ENCODE results near the gene MAPK1. TPM values are rescaled to one million over a fixed set of nuclear protein-coding genes. Genes with fewer than 3 reads are reported as not detected.

The MAPK1 gene
- total RNA-seq, 2 experiments from 2014 or later: 39.6 to 79.8 TPM

GRCh38 chr22:21709688-21710087 lies 157.8 kb downstream of the MAPK1 start:
- Histone ChIP-seq H3K79me2 (ENCODE audit: insufficient read depth, low read depth, low read length) (no peaks in the 10 kb centered on the region), H3K4me1 (ENCODE audit: insufficient read depth, low read length, poor library complexity, severe bottlenecking) (peaks cover 25% of the 10 kb centered on the region), H2AFZ (ENCODE audit: low read length) (no peak overlapping the region), H3K27ac (ENCODE audit: low read depth, low read length, poor library complexity, severe bottlenecking) (no peak overlapping the region), H3K36me3 (ENCODE audit: insufficient read depth, low read length) (no peaks in the 10 kb centered on the region; the same call in 1 of the 2 replicates), H3K9me3 (ENCODE audit: low read length) (no peaks in the 10 kb centered on the region), H4K20me1 (ENCODE audit: insufficient read depth, low read length) (no peaks in the 10 kb centered on the region), H3K4me2 (ENCODE audit: low read length) (no peak overlapping the region), H3K9me2 (ENCODE audit: insufficient read depth, low read length) (no peaks in the 10 kb centered on the region), H3K4me3 (ENCODE audit: low read depth, low read length, poor library complexity, severe bottlenecking) (no peak overlapping the region)
- ChIA-PET CTCF (ENCODE audit: unreplicated experiment) (no interaction called here), POLR2A (interaction anchor here (0.6 kb wide), 1 partner anchor 26 kb away, joined by 3 read pairs; no protein-coding TSS in a partner anchor)
- no TSS peak for BruUV-seq (replicated peaks)
- DNase-seq (ENCODE audit: low spot score): no peak
- TF ChIP-seq EZH2phosphoT487 (IDR thresholded peaks at IDR 0.05; ENCODE audit: borderline replicate concordance, low read depth, low read length) (no peak), CTCF (conservative IDR thresholded peaks at IDR 0.05; ENCODE audit: low read length) (no peak)
- intact Hi-C loops (cut with micrococcal nuclease; ENCODE audit: unreplicated experiment): loop anchor here (5.0 kb wide), 1 partner anchor 42 kb away; the partner anchor contains the start of gene PPIL2

- Histone ChIP-seq H3K9me2 (ENCODE audit: insufficient read depth, low read length) (no peaks in the 10 kb centered on the region), H3K79me2 (ENCODE audit: insufficient read depth, low read depth, low read length) (no peaks in the 10 kb centered on the region), H3K27ac (ENCODE audit: low read depth, low read length, poor library complexity, severe bottlenecking) (no peak overlapping the region), H3K9me3 (ENCODE audit: low read length) (no peaks in the 10 kb centered on the region), H2AFZ (ENCODE audit: low read length) (no peak overlapping the region), H3K4me1 (ENCODE audit: insufficient read depth, low read length, poor library complexity, severe bottlenecking) (peaks cover 25% of the 10 kb centered on the region), H3K4me2 (ENCODE audit: low read length) (no peak overlapping the region), H4K20me1 (ENCODE audit: insufficient read depth, low read length) (no peaks in the 10 kb centered on the region), H3K36me3 (ENCODE audit: insufficient read depth, low read length) (no peaks in the 10 kb centered on the region; the same call in 1 of the 2 replicates), H3K4me3 (ENCODE audit: low read depth, low read length, poor library complexity, severe bottlenecking) (no peak overlapping the region)
- no peak for TF ChIP-seq EZH2phosphoT487 (IDR thresholded peaks at IDR 0.05; ENCODE audit: borderline replicate concordance, low read depth, low read length)
- CTCF ChIA-PET (ENCODE audit: unreplicated experiment): no interaction called here
- no peak for DNase-seq (ENCODE audit: low spot score)
- POLR2A ChIA-PET: interaction anchor here (0.7 to 1.8 kb wide), 3 partner anchors 11 to 43 kb away, joined by 3 to 8 read pairs (median 6); partner anchors contain the start of gene PPIL2
- no TSS peak for BruUV-seq (replicated peaks)
- intact Hi-C loops (cut with micrococcal nuclease; ENCODE audit: unreplicated experiment): loop anchor here (5.0 kb wide), 1 partner anchor 42 kb away; the partner anchor contains the start of gene PPIL2
Observed at GRCh38 chr22:21708960-21709359, 158.5 kb downstream of the MAPK1 start.

GRCh38 chr22:21707677-21708076 lies 159.8 kb downstream of the MAPK1 start:
- peak; percentile 74 for DNase-seq (ENCODE audit: low spot score)
- TF ChIP-seq CTCF (conservative IDR thresholded peaks at IDR 0.05; ENCODE audit: low read length) (no peak), EZH2phosphoT487 (IDR thresholded peaks at IDR 0.05; ENCODE audit: borderline replicate concordance, low read depth, low read length) (no peak)
- H3K4me2 ChIP-seq (ENCODE audit: low read length): peak overlapping the region; percentile 60
- BruUV-seq (replicated peaks): no TSS peak
- H3K9me3 ChIP-seq (ENCODE audit: low read length): no peaks in the 10 kb centered on the region
- no peak overlapping the region for H3K4me3 ChIP-seq (ENCODE audit: low read depth, low read length, poor library complexity, severe bottlenecking)
- no peak overlapping the region; the same call in 1 of the 2 replicates for H2AFZ ChIP-seq (ENCODE audit: low read length)
- no peaks in the 10 kb centered on the region for H3K9me2 ChIP-seq (ENCODE audit: insufficient read depth, low read length)
- H3K4me1 ChIP-seq (ENCODE audit: insufficient read depth, low read length, poor library complexity, severe bottlenecking): peaks cover 21% of the 10 kb centered on the region
- peak overlapping the region; percentile 58 for H3K27ac ChIP-seq (ENCODE audit: low read depth, low read length, poor library complexity, severe bottlenecking)
- intact Hi-C loops (cut with micrococcal nuclease; ENCODE audit: unreplicated experiment): loop anchor here (5.0 kb wide), 1 partner anchor 40 kb away; the partner anchor contains the start of gene PPIL2
- H4K20me1 ChIP-seq (ENCODE audit: insufficient read depth, low read length): no peaks in the 10 kb centered on the region
- ChIA-PET POLR2A (interaction anchor here (0.6 to 1.8 kb wide), 5 partner anchors 10 to 160 kb away, joined by 3 to 6 read pairs (median 4); partner anchors contain the start of genes MAPK1 and PPIL2), CTCF (ENCODE audit: unreplicated experiment) (interaction anchor here (0.6 to 0.9 kb wide), 2 partner anchors 235 to 237 kb away, joined by 3 to 4 read pairs; no protein-coding TSS in a partner anchor)
- H3K79me2 ChIP-seq (ENCODE audit: insufficient read depth, low read depth, low read length): no peaks in the 10 kb centered on the region
- no peaks in the 10 kb centered on the region; the same call in 1 of the 2 replicates for H3K36me3 ChIP-seq (ENCODE audit: insufficient read depth, low read length)

Small RNA genes within 50 kb of the gene (small RNA-seq; reads per million reads assigned to genes)
- not detected for gene RN7SL280P
- gene RNA5SP493: not detected

Other genes with a start within 250 kb of the MAPK1 start
- gene YDJC, start 237.6 kb downstream of the MAPK1 start, total RNA-seq (2014; rRNA removed; shearing (Covaris generic)): 75.6 and 81.1 TPM in 2 replicates
- gene YDJC, start 237.6 kb downstream of the MAPK1 start, total RNA-seq (2022): 59.0 and 59.3 TPM in 2 replicates
- 1.5 and 1.7 TPM in 2 replicates for gene CCDC116, start 234.9 kb downstream of the MAPK1 start, total RNA-seq (2014; rRNA removed; shearing (Covaris generic))
- gene CCDC116, start 234.9 kb downstream of the MAPK1 start, total RNA-seq (2022): 3.1 and 3.5 TPM in 2 replicates
- gene SDF2L1, start 225.3 kb downstream of the MAPK1 start, total RNA-seq (2014; rRNA removed; shearing (Covaris generic)): 66.8 and 89.1 TPM in 2 replicates
- 39.6 and 60.5 TPM in 2 replicates for gene SDF2L1, start 225.3 kb downstream of the MAPK1 start, total RNA-seq (2022)
- gene PPIL2, start 201.6 kb downstream of the MAPK1 start, total RNA-seq (2014; rRNA removed; shearing (Covaris generic)): 58.5 and 59.9 TPM in 2 replicates
- gene PPIL2, start 201.6 kb downstream of the MAPK1 start, total RNA-seq (2022): 86.3 and 92.7 TPM in 2 replicates
- gene YPEL1, start 131.9 kb downstream of the MAPK1 start, total RNA-seq (2014; rRNA removed; shearing (Covaris generic)): 15.1 and 18.8 TPM in 2 replicates
- gene YPEL1, start 131.9 kb downstream of the MAPK1 start, total RNA-seq (2022): 18.2 and 24.8 TPM in 2 replicates
- gene PPM1F, start 85.2 kb upstream of the MAPK1 start, total RNA-seq (2014; rRNA removed; shearing (Covaris generic)): 21.7 and 35.4 TPM in 2 replicates
- 27.2 and 29.7 TPM in 2 replicates for gene PPM1F, start 85.2 kb upstream of the MAPK1 start, total RNA-seq (2022)
- 65.6 and 82.6 TPM in 2 replicates for gene TOP3B, start 115.1 kb upstream of the MAPK1 start, total RNA-seq (2014; rRNA removed; shearing (Covaris generic))
- 98.7 and 101 TPM in 2 replicates for gene TOP3B, start 115.1 kb upstream of the MAPK1 start, total RNA-seq (2022)